Activated CD8-positive, alpha-beta T cell treated with anti-CD3 and anti-CD28 coated beads for 36 hours (primary cell): ENCODE results near the gene RANBP1. TPM values are rescaled to one million over a fixed set of nuclear protein-coding genes. Genes with fewer than 3 reads are reported as not detected.
"Not testable (repeated sequence)": the region's sequence is repeated elsewhere in the genome, so short reads cannot be mapped to it uniquely, and the experiment has no call there.

Experiments used
- ATAC-seq: fragments of 200-7000 bp; cut with Tn5 transposase; one replicate; pipeline ENCODE4 v1.10.0; 2021; ENCODE audit warnings: mild to moderate bottlenecking, moderate library complexity
- CTCF ChIA-PET: fragments of 350-600 bp; sonication (Branson Sonifier 250); formaldehyde crosslinking; loops from one replicate; lab custom pipeline; 2021; ENCODE audit warnings: antibody characterized with exemption; lab: Charles Lee
- POLR2A ChIA-PET: fragments of 350-600 bp; sonication (Branson Sonifier 250); formaldehyde crosslinking; loops from one replicate; lab custom pipeline; 2021; ENCODE audit warnings: antibody characterized with exemption; lab: Charles Lee
- DNase-seq: peaks from one replicate; pipeline ENCODE4 v3.0.0-alpha.2; 2020
- H3K27ac Mint-ChIP-seq: one replicate; pipeline ENCODE4 v1.8.0; 2021; ENCODE audit warnings: mild to moderate bottlenecking, mixed read lengths
- H3K27me3 Mint-ChIP-seq: one replicate; pipeline ENCODE4 v1.8.0; 2021; ENCODE audit warnings: mixed read lengths
- H3K36me3 Mint-ChIP-seq: one replicate; pipeline ENCODE4 v1.8.0; 2021; ENCODE audit warnings: low read depth, mixed read lengths
- H3K4me1 Mint-ChIP-seq: one replicate; pipeline ENCODE4 v1.8.0; 2021; ENCODE audit warnings: low read depth, mixed read lengths
- H3K4me3 Mint-ChIP-seq: one replicate; pipeline ENCODE4 v1.8.0; 2021; ENCODE audit warnings: mild to moderate bottlenecking, moderate library complexity, mixed read lengths
- H3K9me3 Mint-ChIP-seq: one replicate; pipeline ENCODE4 v1.8.0; 2021; ENCODE audit warnings: mixed read lengths
- intact Hi-C: fragments of 100-400 bp; cut with micrococcal nuclease; formaldehyde crosslinking; loops from one replicate; pipeline ENCODE4 v1.10.0; 2022
- total RNA-seq, 2 experiments: library from RNA; stranded (reverse); gene quantifications; one replicate each; pipeline ENCODE4 v1.2.3, GENCODE V29; 2021
- TF ChIP-seq, protein P1 (sequence below): fragments of 200-600 bp; IDR thresholded peaks from one replicate; pipeline ENCODE4 v1.8.0; 2022; ENCODE audit warnings: antibody characterized with exemption, mild to moderate bottlenecking

RANBP1 gene
- total RNA-seq, 2 experiments from 2014 or later = 411 to 412 TPM

DNA sequence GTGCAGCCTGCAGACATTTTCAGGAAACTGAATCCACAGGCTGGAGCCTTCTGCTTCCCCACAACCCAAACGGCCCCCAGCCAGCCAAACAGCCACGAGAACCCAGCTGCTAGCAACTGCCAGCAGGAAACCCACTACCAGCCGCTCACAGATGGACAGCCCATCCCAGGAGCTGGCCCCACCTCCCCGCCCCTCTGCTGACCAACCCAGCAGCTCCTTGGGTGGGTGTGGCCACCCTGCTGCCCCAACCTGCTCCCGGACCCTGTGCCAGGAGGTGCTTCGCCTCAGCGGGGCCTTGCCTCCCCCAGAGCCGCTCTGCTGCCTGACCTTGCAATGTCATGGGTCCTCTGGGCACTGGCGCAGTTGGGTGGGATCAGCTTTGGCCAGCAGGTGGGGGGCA is 43.2 kb downstream of the RANBP1 start:
- ATAC-seq = no peak
- H3K36me3 Mint-ChIP-seq = no peaks in the 10 kb centered on the region
- H3K9me3 Mint-ChIP-seq = peaks cover 2% of the 10 kb centered on the region
- no peak for DNase-seq
- no peak overlapping the region for H3K4me3 Mint-ChIP-seq
- intact Hi-C loops = loop anchor here (5.0 kb wide), 1 partner anchor 108 kb away; the partner anchor contains the start of gene RTN4R
- H3K4me1 Mint-ChIP-seq = no peaks in the 10 kb centered on the region
- POLR2A ChIA-PET = no interaction called here
- TF ChIP-seq, protein P1, sequence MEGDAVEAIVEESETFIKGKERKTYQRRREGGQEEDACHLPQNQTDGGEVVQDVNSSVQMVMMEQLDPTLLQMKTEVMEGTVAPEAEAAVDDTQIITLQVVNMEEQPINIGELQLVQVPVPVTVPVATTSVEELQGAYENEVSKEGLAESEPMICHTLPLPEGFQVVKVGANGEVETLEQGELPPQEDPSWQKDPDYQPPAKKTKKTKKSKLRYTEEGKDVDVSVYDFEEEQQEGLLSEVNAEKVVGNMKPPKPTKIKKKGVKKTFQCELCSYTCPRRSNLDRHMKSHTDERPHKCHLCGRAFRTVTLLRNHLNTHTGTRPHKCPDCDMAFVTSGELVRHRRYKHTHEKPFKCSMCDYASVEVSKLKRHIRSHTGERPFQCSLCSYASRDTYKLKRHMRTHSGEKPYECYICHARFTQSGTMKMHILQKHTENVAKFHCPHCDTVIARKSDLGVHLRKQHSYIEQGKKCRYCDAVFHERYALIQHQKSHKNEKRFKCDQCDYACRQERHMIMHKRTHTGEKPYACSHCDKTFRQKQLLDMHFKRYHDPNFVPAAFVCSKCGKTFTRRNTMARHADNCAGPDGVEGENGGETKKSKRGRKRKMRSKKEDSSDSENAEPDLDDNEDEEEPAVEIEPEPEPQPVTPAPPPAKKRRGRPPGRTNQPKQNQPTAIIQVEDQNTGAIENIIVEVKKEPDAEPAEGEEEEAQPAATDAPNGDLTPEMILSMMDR = no peak
- no peaks in the 10 kb centered on the region for H3K27me3 Mint-ChIP-seq
- H3K27ac Mint-ChIP-seq = no peak overlapping the region
- CTCF ChIA-PET = no interaction called here

DNA sequence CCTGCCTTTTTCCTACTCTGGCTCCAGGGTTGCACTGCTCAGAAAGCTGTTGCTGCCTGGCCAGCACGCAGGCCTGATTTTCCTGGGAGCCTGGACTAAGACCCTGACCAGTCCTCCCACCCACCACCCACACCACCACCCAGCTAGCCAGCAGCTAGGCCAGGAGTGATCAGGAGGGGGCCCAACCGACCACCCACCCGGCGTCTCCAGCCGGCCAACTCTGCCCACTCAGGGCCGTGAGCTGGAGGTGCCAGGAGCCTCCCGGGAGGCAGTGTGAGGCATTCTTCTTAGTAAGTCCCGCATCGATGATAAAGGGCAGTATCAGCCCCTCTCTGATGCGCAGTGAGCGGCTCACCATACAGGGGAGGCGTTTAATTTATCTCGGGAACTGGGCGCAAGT is 43.6 kb downstream of the RANBP1 start:
- H3K27me3 Mint-ChIP-seq, H3K9me3 Mint-ChIP-seq, POLR2A ChIA-PET, CTCF ChIA-PET, DNase-seq, H3K4me1 Mint-ChIP-seq, H3K36me3 Mint-ChIP-seq, H3K4me3 Mint-ChIP-seq, H3K27ac Mint-ChIP-seq, ATAC-seq: not testable (repeated sequence)
- intact Hi-C loops = loop anchor here (5.0 kb wide), 1 partner anchor 108 kb away; the partner anchor contains the start of gene RTN4R

DNA sequence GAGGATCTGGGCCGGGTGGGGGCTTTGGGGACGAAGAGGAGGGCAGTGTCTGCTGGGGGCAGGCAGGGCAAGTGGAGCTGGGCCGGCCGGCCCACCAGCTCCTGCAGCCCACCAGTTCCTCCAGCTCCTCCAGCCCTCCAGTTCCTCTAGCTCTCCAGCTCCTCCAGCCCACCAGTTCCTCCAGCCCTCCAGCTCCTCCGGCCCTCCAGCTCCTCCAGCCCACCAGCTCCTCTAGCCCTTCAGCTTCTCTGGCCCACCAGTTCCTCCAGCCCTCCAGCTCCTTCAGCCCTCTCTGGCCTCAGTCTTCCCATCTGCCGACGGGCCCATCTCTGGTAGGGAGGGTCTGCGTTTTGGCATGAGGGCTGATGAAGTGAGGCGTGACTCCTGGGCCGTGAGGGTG is 44.1 kb downstream of the RANBP1 start:
- H3K4me3 Mint-ChIP-seq = no peak overlapping the region
- H3K27me3 Mint-ChIP-seq = no peaks in the 10 kb centered on the region
- H3K9me3 Mint-ChIP-seq = peaks cover 5% of the 10 kb centered on the region
- H3K27ac Mint-ChIP-seq = no peak overlapping the region
- H3K36me3 Mint-ChIP-seq = peaks cover 2% of the 10 kb centered on the region
- intact Hi-C loops = no loop called here
- ChIA-PET CTCF (no interaction called here), POLR2A (no interaction called here)
- DNase-seq = no peak
- H3K4me1 Mint-ChIP-seq = no peaks in the 10 kb centered on the region
- ATAC-seq = no peak
- TF ChIP-seq, protein P1 = no peak

DNA sequence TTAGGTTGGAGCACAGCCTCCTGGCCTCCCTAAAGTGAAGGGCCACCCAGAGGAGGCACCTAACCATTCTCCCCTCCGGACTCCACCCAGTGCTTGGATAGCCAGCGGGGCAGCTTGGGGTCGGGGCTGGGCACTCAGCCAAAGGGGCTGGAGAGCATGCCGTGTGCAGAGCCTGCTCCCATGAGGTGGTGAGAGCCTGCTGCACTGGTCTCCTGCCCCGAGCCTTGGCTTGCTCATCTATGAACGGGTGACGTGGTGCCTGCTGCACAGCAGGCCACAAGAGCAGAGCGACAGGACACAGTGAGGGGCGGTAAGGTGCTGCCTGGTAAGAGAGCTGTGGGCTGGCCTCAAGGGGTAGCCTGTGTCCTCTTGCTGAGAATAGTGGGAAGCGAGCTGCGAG is 49.0 kb downstream of the RANBP1 start:
- DNase-seq (no peak), ATAC-seq (no peak)
- Mint-ChIP-seq H3K27ac (no peak overlapping the region), H3K4me1 (no peaks in the 10 kb centered on the region), H3K36me3 (peaks cover 2% of the 10 kb centered on the region), H3K9me3 (peaks cover 5% of the 10 kb centered on the region), H3K4me3 (no peak overlapping the region), H3K27me3 (no peaks in the 10 kb centered on the region)
- CTCF ChIA-PET = no interaction called here
- TF ChIP-seq, protein P1 = no peak
- POLR2A ChIA-PET = no interaction called here
- intact Hi-C loops = no loop called here

DNA sequence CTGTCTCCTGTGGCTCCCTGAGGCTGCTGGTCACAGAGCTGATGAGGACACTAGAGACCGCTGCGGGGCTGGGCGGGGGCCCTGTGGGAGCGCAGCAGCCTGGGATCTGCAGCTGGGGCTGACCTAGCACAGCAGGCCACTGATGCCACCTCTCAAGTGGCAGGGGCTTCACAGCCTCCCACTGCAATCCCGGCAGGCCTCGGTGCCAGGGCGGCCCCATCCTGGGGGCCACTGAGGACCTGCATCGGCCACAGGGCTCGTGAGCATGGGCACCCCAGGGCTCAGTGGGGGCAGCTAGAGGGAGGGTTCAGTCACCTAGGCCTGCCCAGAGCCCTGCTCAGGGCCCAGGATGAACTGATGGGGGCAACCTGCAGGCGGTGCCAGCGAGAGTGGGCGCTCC is 49.5 kb downstream of the RANBP1 start:
- ATAC-seq = no peak
- H3K4me1 Mint-ChIP-seq = no peaks in the 10 kb centered on the region
- TF ChIP-seq, protein P1 = no peak
- H3K9me3 Mint-ChIP-seq = peaks cover 5% of the 10 kb centered on the region
- ChIA-PET CTCF (no interaction called here), POLR2A (no interaction called here)
- H3K4me3 Mint-ChIP-seq = no peak overlapping the region
- DNase-seq = no peak
- H3K27ac Mint-ChIP-seq = no peak overlapping the region
- intact Hi-C loops = no loop called here
- H3K27me3 Mint-ChIP-seq = no peaks in the 10 kb centered on the region
- H3K36me3 Mint-ChIP-seq = peaks cover 2% of the 10 kb centered on the region

DNA sequence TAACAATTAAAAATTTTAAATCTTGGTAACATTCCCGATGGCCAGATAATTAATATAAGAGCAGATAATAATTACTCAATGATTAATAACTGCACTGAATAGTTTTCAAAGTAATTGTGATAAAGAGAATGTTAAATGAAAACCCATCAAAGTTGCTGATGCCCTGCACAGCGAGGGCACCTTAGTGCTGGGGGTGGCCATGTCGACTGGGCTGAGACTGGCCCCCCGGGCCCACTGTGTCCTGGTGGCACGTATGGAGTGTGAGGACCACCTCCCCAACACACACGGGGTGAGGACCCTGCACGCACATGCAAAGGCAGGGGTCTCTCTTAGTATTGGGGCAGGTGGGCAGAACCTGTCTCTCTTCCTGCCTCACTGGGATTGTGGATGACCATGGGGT is 50.0 kb downstream of the RANBP1 start:
- no peaks in the 10 kb centered on the region for H3K4me1 Mint-ChIP-seq
- POLR2A ChIA-PET = no interaction called here
- CTCF ChIA-PET = no interaction called here

More for the DNA sequence above, 50.0 kb downstream of the RANBP1 start:
- TF ChIP-seq, protein P1 = no peak
- intact Hi-C loops = no loop called here
- Mint-ChIP-seq H3K27ac (no peak overlapping the region), H3K4me3 (no peak overlapping the region), H3K27me3 (no peaks in the 10 kb centered on the region), H3K36me3 (peaks cover 2% of the 10 kb centered on the region), H3K9me3 (peaks cover 5% of the 10 kb centered on the region)
- no peak for DNase-seq
- ATAC-seq = no peak
